Thyroid gland (tissue), 4 donors: ENCODE results near the gene ATP2B1. TPM values are rescaled to one million over a fixed set of nuclear protein-coding genes. Genes with fewer than 3 reads are reported as not detected.

Source experiments
- small RNA-seq: library from RNA; depleted of rRNA; stranded (forward); fragments of <200 nt; gene quantifications from one replicate; pipeline ENCODE3, GENCODE V24; 2016
- total RNA-seq, 4 donors: library from RNA; depleted of rRNA; stranded (reverse); fragments of >200 nt; gene quantifications; one replicate each; pipeline ENCODE4 v1.2.3, GENCODE V29; 2016

The ATP2B1 gene
- total RNA-seq, 4 donors from 2014 or later = 34.5 to 66.0 (median 44.4) TPM

Small RNA genes within 50 kb of the gene (small RNA-seq; reads per million reads assigned to genes)
- gene AC025034.2 (not detected), gene RNA5SP365 (0.47 reads per million), gene RNU6-148P (not detected)

Other genes starting within 250 kb of the ATP2B1 start
- gene GALNT4, start 184.0 kb downstream of the ATP2B1 start, total RNA-seq = 10 to 100 TPM in 1 of 4 donors, 1 to 10 TPM in 3; 7.0 to 11.2 (median 7.3) TPM
- 10 to 100 TPM; 21.2 to 38.3 (median 27.2) TPM for gene POC1B, start 182.8 kb downstream of the ATP2B1 start, total RNA-seq